Endothelial cell (in vitro differentiated cells): ENCODE measurements around the gene CHST8. TPM values are rescaled to one million over a fixed set of nuclear protein-coding genes. Genes with fewer than 3 reads are reported as not detected.

Experiments used
- DNase-seq: peaks from one replicate; pipeline ENCODE4 v3.0.0; 2021; ENCODE audit warnings: low spot score
- H3K27ac Mint-ChIP-seq: one replicate; pipeline ENCODE4 v1.8.0; 2021; ENCODE audit warnings: mixed read lengths, inconsistent platforms; ENCODE audit not compliant: unreplicated experiment
- H3K27me3 Mint-ChIP-seq: one replicate; pipeline ENCODE4 v1.8.0; 2021; ENCODE audit warnings: mild to moderate bottlenecking, moderate library complexity, mixed read lengths, inconsistent platforms; ENCODE audit not compliant: unreplicated experiment
- H3K36me3 Mint-ChIP-seq: one replicate; pipeline ENCODE4 v1.8.0; 2021; ENCODE audit warnings: mild to moderate bottlenecking, low read depth, mixed read lengths, inconsistent platforms; ENCODE audit not compliant: unreplicated experiment
- H3K4me1 Mint-ChIP-seq: one replicate; pipeline ENCODE4 v1.8.0; 2021; ENCODE audit warnings: mild to moderate bottlenecking, mixed read lengths, inconsistent platforms; ENCODE audit not compliant: unreplicated experiment
- H3K4me3 Mint-ChIP-seq: one replicate; pipeline ENCODE4 v1.8.0; 2021; ENCODE audit warnings: mild to moderate bottlenecking, mixed read lengths, inconsistent platforms; ENCODE audit not compliant: unreplicated experiment
- H3K9me3 Mint-ChIP-seq: one replicate; pipeline ENCODE4 v1.8.0; 2021; ENCODE audit warnings: mixed read lengths, inconsistent platforms; ENCODE audit not compliant: unreplicated experiment
- total RNA-seq: library from RNA; stranded (reverse); fragmentation: NEBNext Ultra II Directional; extraction: Animal tissue kit (Norgen Biotek cat#: 25700); gene quantifications from one replicate; pipeline ENCODE4 v1.2.1, GENCODE V29; 2021; ENCODE audit not compliant: unreplicated experiment
- TF ChIP-seq, protein P1 (sequence below): fragments of 200-600 bp; sonication (generic); IDR thresholded peaks from one replicate; pipeline ENCODE4 v1.5.0; 2021; ENCODE audit warnings: antibody characterized with exemption; ENCODE audit not compliant: unreplicated experiment

The CHST8 gene
- total RNA-seq, 1 donor from 2014 or later: 0.54 TPM

DNA sequence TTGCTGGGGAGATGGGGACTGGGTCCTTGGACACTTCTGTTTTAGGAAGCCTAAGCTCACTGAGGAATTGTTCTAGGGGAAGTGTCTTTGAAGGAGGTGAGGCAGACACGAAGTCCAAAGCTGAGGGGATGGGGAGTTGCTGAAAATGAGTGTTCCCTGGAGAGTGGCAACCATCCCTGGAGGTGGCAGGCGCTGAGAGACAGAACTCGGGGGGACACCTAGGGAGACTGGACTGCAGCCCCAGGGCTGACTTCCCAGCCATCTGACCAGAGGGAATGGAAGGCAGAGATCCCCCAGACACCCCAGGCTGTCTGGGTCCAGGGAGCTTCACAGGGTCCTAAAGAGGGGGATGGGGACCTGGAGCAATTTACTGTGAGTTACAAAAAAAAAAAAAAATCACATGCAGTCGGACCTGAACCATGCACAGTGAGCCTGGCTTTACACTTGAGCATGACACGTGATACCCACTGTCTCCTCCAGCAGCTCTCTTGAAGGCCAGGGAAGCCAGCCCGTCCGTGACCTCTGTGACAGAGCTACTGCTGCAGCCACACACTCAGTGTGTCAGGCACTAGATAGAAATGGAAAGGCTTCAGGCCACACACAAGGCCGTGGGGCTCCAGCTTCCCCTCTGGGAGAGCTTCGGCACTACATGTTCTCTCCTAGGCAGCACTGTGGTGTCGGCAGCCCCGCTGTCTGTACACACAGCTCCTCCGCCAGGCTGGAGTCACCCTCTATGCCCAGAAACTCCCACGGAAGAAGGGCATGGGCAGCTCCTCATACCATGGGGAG, 97.8 kb downstream of the CHST8 start:
- peaks cover 6% of the 10 kb centered on the region for H3K36me3 Mint-ChIP-seq
- TF ChIP-seq, protein P1, sequence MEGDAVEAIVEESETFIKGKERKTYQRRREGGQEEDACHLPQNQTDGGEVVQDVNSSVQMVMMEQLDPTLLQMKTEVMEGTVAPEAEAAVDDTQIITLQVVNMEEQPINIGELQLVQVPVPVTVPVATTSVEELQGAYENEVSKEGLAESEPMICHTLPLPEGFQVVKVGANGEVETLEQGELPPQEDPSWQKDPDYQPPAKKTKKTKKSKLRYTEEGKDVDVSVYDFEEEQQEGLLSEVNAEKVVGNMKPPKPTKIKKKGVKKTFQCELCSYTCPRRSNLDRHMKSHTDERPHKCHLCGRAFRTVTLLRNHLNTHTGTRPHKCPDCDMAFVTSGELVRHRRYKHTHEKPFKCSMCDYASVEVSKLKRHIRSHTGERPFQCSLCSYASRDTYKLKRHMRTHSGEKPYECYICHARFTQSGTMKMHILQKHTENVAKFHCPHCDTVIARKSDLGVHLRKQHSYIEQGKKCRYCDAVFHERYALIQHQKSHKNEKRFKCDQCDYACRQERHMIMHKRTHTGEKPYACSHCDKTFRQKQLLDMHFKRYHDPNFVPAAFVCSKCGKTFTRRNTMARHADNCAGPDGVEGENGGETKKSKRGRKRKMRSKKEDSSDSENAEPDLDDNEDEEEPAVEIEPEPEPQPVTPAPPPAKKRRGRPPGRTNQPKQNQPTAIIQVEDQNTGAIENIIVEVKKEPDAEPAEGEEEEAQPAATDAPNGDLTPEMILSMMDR: no peak
- no peak overlapping the region for H3K27ac Mint-ChIP-seq
- H3K27me3 Mint-ChIP-seq: peaks cover 19% of the 10 kb centered on the region
- H3K9me3 Mint-ChIP-seq: no peaks in the 10 kb centered on the region
- no peak for DNase-seq
- H3K4me3 Mint-ChIP-seq: no peak overlapping the region
- no peaks in the 10 kb centered on the region for H3K4me1 Mint-ChIP-seq

DNA sequence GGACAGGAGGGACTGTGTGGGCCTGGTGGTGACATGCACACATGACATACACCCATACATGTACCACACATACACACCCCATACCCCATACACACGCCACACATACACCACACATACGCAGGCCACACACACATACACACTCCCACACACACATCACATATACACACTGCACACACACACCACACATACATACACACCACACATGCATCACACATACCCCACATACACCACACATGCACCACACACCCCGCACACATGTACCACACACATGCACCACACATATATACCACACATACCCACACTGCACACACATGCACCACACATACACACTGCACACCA, 98.4 kb downstream of the CHST8 start:
- H3K9me3 Mint-ChIP-seq: no peaks in the 10 kb centered on the region
- TF ChIP-seq, protein P1: no peak
- peaks cover 17% of the 10 kb centered on the region for H3K27me3 Mint-ChIP-seq
- no peaks in the 10 kb centered on the region for H3K4me1 Mint-ChIP-seq
- H3K27ac Mint-ChIP-seq: no peak overlapping the region
- DNase-seq: no peak
- H3K4me3 Mint-ChIP-seq: no peak overlapping the region
- H3K36me3 Mint-ChIP-seq: peaks cover 6% of the 10 kb centered on the region

DNA sequence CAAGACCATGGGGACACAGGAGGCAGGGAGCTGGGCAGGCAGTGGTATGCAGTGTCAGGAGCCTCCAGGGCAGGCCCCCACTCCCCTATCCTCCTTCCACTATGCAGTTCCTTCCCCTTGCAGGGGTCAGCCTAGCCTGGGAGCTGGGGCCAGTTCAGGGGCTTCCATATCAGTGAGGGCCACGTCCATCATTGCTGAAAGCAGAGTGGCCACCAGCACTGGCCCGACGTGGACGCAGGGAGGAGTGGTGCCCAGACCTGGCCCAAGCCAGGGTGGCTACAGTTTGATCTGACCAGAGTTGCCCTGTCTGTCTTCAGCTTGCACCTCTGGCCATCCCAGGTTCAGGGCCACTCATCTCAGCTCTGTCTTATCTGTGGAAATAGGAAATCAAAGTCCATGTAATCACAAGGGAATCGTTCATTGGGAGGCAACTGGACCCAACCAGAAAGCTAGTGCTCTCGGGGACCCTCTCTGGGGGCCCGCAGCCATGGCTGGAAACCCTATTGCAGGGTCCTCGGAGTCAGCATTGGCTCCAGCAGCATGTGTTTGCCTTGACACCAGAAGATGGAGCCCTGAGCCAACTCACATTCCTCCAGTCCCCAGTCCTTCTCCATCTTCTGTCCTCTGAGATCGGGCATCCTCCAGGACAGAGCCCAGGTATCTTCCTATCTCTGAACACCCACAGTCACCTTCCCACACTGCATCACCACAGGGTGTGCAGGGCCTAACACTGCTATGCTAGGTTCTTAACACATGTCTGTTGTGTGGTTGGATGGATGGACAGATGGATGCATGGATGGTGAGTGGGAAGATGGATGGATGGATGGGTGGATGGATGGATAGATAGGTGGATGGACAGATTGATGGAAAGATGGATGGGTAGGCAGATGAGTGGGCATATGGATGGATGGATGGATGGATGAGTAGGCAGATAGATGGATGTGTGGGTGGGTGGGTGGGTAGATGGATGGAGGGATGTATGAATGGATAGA, 99.2 kb downstream of the CHST8 start:
- DNase-seq: no peak
- Mint-ChIP-seq H3K36me3 (peaks cover 6% of the 10 kb centered on the region), H3K4me1 (no peaks in the 10 kb centered on the region), H3K9me3 (no peaks in the 10 kb centered on the region), H3K27me3 (peaks cover 18% of the 10 kb centered on the region), H3K27ac (no peak overlapping the region), H3K4me3 (no peak overlapping the region)
- TF ChIP-seq, protein P1: no peak

DNA sequence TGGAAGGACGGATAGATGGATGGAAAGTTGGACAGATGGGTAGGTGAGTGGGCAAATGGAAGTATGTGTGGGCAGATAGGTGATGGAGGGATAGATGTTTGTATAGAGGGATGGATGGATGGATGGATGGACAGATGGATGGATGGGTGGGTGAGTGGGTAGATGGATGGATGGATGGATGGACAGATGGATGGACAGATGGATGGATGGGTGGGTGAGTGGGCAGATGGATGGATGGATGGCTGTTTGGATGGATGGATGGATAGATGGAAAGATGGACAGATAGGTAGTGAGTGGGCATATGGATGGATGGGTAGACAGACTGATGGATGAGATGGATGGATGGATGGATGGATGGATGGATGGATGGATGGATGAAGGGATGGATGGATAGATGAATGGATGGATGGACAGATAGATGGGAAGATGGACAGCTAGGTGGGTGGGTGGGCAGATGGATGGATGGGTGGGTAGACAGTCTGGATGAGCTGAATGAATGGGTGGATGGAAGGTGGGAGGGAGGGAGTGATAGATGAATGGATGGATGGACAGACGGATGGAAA, 100.1 kb downstream of the CHST8 start:
- no peaks in the 10 kb centered on the region for H3K4me1 Mint-ChIP-seq
- H3K9me3 Mint-ChIP-seq: no peaks in the 10 kb centered on the region
- H3K27ac Mint-ChIP-seq: no peak overlapping the region
- no peak for DNase-seq
- no peak overlapping the region for H3K4me3 Mint-ChIP-seq
- peaks cover 6% of the 10 kb centered on the region for H3K36me3 Mint-ChIP-seq
- peaks cover 18% of the 10 kb centered on the region for H3K27me3 Mint-ChIP-seq
- TF ChIP-seq, protein P1: no peak
